Stimulated activated CD8-positive, alpha-beta memory T cell treated with anti-CD3 and anti-CD28 coated beads, Interleukin-15, amount 100 ng/mL, for 1 hour (primary cell): Measurements from ENCODE around the gene OR13J1.
"Not testable (repeated sequence)": the region's sequence is repeated elsewhere in the genome, so short reads cannot be mapped to it uniquely, and the experiment has no call there.

Experiments
- DNase-seq: peaks from one replicate; pipeline ENCODE4 v3.0.0-alpha.2; 2020; ENCODE audit warnings: low read depth

Gene OR13J1, protein sequence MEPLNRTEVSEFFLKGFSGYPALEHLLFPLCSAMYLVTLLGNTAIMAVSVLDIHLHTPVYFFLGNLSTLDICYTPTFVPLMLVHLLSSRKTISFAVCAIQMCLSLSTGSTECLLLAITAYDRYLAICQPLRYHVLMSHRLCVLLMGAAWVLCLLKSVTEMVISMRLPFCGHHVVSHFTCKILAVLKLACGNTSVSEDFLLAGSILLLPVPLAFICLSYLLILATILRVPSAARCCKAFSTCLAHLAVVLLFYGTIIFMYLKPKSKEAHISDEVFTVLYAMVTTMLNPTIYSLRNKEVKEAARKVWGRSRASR

DNA sequence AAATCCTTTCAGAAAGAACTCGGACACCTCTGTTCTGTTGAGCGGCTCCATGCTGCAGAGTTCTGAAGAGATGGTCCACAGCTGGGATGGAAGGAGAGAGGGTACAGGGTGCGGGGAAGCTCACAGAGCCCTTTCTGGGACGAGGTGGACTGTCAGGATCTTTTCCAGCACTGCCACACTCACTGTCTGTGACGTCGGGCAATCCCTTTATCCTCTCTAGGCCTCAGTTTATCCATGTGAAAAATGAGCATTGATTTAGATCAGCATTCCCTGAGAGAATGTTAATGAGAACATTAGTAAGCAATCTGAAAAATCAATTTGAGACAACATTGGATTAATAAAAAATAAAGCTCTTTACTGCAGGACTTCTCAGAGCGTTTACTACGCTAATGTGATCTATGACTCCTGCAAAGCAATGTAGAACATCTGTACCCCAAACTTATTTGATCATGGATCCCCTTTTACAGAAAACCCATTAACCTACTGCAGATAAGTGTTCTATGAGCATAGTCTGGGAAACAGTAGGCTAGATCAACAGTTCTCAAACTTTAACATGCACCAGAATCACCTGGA is at the start of gene OR13J1:
Gene OR13J1, minus strand, starts transcription at position 51 of the 573 bp plus-strand sequence. Its CDS starts 0 bp downstream, at position 51.
- DNase-seq: no peak

DNA sequence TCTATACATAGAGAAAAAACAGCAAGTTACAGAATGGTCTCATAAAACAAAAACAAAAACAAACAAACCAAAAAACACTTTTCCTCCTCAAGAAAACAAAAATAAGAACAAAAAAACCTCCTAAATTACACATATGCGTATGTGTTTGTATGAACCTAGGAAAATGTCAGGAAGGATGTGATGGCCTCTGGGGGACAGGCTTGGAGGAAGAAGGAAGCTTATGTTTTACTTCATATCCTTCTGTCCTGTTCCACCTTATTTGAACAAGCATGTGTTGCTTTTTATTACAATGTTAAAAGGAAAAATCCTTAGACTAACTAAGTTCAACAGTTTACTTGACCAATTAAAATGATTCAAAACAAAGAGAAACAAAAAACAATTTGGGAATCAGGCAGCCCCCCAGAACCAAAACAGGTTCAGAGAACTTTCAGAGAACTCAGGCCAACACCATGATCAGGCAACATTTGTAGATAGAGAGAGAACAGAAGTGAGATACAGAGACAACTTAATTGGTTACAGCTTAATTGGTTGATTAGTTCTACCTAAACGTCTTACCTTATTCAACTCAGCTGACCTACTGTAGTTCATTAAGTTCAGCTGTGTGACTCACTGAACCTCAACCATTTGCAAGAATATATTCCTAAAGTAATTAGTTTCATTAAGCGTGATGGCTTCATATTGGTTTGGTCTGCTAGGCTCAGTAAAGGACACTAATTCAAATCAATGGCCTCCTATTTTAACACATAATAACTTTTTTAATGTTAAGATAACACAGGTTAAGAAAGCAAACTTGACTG is 49.2 kb upstream of the OR13J1 start:
- no peak for DNase-seq

DNA sequence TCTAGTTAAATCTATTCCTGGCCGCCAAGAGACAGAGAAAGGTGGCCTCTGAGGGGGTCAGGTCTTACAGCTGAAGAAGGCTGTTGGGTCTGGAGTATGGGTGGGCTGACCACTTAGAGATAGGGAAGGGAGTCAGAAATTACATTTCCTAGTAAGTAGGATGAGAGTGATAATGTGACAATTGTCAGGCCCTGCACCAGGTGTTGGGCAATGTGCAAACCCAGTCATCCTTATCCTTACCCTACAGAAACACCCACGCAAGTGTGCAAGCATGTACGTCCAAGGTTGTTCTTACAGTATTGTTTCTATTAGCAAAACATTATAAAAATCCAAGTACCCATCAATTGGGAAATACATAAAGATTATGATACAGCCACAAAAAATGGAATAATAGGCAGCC is 48.6 kb upstream of the OR13J1 start:
- no peak for DNase-seq

DNA sequence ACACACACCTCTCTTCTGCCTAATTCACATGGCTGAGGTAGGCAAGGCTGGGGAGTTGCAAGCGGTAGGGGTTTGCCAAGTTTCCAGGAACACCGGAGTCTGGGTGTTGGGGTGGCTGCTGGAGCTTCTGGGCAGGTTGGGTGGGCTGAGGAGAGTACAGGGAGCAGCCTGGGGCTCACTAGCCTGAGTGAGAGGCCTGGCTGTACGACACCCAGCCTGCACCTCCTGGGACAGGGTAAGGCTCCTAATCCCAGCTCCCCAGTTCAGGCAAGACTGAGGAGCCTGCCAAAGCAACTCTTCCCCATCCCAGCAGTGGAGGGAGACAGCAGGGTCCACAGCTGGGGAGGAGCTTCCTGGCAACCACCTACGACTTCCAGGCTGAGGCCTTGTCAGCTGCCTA is 47.1 kb upstream of the OR13J1 start:
- no peak for DNase-seq

DNA sequence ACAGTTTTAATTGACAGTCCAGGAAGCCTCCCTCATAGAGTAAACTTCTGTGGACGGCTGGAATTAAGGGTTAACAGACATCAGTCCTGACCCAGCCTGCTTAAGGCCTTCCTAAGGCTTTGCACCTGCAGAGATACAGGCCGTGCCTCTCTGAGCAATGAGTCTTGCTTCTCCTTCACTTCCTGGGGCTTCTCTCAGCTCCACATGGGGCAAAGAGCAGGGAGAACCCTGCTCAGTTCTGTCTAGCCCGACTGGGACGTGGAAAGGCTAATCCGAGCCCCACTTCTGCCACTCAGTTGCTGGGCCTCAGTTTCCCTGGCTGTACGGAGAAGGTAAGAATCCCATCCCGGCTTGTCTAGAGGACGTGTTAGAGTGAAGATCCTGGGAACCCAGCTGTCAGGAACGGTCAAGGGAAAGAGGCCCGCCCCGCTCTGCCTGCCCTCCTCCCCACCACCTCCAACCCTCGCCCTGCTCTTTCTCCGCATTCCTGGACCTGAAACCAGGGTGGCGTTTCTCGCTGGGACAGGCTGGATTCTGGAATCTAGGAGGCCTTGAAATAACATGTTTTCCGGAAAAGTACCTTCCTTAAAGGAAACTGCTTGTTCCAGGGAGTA is 45.6 kb upstream of the OR13J1 start:
- DNase-seq: no peak

DNA sequence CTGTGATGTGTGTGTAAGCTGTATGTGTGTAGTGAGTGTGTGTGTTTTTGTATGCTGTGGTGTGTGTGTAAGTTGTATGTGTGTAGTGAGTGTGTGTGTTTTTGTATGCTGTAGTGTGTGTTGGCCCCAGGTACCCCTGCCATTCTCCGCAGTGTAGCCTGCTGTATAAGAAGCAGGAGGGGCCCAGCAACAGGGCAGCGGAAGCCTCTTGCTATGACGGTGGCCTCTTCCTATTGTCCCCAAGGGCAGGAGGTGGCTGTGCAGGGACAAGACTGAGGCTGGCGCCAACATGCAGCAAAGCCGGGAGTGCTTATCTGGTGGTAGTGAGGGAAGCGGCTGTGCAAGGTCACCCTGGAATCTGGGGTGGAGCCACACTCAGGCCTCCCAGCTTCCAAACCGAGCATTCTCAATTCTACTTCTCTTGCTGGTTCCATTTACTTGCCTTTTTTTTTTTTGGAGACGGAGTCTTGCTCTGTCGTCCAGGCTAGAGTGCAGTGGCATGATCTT is 44.2 kb upstream of the OR13J1 start:
- no peak for DNase-seq

DNA sequence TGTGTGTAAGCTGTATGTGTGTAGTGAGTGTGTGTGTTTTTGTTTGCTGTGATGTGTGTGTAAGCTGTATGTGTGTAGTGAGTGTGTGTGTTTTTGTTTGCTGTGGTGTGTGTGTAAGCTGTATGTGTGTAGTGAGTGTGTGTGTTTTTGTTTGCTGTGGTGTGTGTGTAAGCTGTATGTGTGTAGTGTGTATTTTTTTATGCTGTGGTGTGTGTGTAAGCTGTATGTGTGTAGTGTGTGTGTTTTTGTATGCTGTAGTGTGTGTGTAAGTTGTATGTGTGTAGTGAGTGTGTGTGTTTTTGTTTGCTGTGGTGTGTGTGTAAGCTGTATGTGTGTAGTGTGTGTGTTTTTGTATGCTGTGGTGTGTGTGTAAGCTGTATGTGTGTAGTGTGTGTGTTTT is 43.2 kb upstream of the OR13J1 start:
- not testable (repeated sequence) for DNase-seq

DNA sequence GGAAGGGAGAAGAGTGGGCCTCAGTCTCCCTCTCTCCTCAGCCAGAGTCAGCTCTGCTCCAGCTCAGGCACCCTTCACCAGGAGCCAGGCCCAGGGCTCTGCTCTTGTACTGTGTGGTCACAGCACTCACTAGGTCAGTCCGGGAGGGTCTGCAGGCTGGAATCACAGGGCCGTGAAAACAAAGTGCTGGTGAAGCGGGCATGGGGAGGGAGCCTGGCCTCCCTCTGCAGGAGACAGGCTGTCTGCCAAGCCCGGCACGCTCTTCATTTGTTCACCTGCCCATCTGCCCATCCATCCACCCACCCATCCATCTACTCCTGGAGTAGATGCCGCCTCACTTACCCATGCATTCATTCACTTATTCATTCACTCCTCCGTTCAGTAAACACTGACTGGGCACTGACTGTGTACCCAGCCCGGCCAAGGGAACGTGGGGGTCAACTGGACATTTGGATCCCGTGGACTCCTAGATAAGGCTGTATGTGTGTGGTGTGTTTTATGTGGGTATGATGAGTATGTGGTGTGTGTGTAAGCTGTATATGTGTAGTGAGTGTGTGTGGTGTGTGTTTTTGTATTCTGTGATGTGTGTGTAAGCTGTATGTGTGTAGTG is 42.7 kb upstream of the OR13J1 start:
- DNase-seq: no peak

DNA sequence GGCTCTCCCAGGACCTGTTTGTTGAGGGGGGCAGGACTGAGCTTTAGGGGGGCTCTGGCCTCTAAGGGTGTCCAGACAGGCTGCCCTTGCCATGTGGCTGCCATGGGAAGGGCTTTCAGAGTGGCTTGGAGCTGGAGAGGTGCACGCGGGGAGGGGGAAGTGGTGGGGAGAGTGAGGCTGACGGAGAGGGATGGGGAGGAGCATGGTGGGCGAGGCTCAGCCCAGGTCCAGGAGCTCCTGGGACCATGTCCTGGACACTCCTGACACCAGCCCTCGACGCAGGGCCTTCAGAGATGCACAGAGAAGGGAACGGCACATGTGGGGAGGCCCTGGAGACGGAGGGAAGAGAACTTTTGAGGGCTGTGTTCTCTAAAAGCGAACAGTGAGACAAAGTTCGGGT is 41.5 kb upstream of the OR13J1 start:
- no peak for DNase-seq

DNA sequence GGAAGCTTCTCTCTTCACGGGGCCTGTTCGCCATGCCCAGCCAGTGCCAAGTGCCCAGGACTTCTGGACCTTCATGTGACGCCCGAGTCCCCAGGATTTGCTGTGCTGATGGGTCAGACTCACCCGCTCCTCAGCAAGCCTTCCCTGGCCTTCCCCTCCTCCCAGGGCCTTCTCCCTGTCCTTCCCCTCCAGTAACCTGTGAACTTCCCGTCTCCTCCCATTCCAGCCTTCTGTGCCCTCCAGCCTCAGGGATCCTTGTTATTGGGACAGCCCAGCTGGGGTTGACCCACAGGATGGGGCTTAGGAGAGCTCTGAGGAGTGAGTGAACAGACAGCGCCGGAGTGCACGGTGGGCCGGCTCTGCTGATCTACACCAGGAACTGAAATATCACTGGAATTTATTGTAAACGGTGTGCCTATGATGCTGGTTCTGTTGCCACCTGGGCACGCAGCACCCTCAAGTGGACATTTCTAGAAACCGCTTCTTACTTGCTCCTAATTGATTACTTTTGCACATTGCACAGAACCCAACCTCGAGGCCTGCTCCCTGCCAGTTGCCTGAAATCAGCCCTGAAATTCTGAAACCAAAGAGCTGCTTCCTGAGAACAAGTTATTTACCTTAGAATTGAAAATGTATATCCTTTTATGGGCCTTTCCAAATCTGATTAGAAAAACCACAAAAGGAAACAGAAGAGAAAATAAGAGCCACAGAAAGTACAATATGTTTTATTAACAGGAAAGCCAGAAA is 40.6 kb upstream of the OR13J1 start:
- DNase-seq: no peak

DNA sequence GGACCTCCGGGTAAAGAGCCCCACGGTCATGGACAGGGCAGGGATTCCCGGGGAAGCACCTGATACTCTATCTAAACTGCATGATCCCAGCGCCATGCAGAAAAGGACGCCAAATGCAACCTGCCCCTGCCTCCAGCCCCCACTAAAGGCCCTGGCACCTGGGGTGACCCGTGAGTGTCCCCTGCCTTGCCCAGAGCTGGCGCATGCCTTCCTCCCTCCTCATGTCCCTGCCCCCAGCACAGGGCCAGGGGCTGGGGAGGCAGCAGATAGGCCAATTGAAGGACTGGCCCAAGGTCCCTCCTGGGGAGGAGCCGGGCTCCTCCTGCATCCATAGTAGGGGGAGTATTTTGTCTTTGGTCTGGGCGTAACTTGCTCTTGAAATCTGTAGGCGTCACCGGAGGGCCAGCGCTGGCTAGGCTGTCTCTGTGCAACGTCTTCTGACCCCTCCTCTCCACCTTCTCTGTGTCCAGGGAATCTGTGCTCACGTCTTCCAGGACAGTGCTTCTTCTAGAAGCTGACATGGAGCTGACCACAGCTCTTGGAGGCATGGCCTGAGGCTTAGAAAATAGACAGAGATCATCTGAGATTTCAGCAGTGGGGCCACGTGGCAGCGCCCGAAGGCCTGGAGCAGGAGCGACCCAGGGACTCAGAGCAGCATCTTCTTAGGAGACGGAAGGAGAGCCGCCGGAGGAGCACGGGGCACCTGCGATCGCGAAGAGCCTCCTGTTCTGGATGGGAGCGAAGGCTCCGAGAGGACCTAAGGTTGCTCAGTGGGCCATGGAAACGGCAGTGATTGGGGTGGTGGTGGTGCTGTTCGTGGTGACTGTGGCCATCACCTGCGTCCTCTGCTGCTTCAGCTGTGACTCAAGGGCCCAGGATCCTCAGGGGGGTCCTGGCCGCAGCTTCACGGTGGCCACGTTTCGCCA is 39.7 kb upstream of the OR13J1 start:
- no peak for DNase-seq

DNA sequence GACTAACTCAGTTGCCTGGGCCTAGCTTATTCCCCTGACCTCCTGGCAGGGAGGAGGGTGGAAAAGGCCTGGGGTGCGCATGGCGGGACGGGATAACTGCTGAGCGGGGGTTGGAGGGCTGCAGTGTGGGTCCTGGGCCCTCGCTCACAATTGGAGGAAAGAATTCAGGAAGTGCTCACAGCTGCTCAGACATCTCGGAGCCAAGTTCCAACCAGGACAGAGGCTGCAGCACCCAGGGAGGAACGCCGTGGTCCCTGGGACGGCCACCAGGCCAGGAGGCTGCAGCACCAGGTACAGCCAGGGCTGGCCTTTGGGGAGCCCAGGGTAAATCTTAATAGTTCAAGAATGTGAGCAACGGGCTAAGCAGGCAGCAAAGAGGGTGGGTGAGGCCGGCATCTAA is 39.1 kb upstream of the OR13J1 start, which contains the start of gene SPAAR:
Gene SPAAR, plus strand, starts transcription at position 217 of the 400 bp plus-strand sequence. CDS start 974 bp downstream, outside the sequence.
- DNase-seq: no peak

DNA sequence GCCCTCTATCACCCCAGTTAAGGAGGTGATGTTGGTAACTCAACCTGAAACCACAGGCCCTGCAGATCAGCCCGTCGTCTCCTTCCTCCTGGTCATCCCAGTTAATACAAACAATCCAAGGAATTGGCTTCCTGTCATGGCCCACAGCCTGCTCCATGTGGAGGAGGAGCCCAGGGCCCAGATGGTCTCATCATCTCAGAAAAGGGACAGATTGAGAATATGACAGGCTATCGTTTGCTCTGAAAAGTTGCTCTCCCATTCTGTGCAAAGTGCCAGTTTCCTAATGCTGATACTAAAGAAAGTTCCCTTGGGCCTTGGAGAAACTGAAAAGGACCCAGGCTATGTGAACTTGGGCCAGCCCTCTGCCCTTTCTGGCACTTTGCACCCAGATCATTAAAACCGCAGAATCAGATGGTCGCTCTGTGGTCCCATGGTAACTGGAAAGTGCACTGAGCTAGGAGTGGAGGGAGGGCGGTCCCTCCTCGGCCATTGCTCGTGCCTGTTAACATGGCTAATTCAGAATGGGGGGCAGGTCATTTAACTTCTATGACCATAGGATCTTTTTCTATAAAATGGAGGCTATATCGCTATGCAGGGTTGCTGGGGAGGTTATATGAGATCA is 38.4 kb upstream of the OR13J1 start:
- no peak for DNase-seq

DNA sequence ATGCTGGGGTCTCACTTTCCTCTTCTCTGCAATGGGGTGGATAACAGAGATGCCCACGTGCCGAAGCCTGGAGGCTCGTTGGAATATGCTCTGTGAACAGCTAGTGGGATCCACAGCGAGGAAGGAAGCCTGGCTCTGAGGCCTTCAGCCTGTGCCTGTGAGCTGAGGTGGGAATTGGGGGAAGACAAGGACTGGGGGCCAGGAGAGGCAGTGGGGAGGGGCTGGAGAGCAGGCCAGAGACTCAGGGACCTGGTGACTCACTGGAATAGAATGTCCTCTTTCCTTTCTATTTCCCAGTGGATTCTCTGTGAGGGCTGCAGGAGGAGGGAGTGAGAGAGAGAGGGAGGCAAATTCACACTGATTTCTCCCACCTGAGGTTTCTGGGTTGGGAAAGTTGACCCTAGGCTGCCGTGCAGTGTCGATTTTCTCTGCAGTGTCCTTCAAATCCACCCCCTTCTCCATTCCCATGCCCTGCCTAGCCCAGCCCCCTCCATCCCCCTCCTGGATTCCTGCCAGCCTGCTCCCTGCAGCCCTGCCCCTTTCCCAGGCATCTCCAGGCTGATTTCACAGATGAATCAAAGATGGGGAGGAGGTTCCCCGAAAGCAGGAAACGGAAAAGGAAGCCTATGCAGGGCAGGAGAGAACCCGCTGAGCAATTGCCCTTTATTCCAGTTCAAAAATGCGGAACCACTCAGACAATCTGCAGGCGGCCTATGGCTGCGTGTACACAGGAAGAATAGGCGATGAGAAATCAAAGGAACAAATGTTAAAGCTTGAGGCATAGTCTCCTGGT is 37.7 kb upstream of the OR13J1 start:
- DNase-seq: no peak

DNA sequence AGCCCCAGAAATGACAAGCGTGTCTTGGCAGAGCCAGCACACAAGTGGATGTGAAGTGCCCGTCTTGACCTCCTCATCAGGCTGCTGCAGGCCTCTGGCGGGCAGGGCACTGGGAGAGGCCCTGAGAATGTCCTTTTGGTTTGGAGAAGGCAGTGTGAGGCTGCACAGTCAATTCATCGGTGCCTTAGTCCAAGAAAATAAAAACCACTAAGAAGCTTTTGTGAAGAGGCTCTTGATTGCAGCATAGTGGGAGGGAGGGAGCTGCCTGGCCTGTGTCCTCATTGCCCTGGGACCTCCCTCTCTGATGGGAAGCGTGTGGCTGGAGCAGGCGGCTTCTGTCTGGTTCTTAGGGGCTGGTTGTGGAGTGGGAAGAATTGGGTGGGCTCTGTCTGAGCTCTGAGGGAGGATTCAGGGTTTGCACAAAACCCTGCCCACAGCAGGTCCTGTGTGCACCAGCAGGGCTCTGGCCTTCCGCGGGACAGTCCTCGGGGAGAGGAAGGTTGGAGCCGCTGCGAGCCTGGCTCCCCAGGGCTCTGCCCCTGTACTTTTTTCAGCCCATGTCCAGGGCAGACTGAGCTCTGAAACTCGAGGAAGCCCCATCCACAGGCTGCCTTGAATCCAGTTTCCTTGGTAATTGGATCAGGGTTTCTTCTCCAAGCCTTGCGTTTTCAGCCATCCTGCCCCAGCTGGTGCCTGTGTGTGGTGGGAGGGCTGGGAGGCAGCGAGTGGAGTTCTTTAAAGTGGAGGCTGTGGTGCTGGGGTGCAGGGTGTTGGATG is 36.9 kb upstream of the OR13J1 start:
- DNase-seq: no peak

DNA sequence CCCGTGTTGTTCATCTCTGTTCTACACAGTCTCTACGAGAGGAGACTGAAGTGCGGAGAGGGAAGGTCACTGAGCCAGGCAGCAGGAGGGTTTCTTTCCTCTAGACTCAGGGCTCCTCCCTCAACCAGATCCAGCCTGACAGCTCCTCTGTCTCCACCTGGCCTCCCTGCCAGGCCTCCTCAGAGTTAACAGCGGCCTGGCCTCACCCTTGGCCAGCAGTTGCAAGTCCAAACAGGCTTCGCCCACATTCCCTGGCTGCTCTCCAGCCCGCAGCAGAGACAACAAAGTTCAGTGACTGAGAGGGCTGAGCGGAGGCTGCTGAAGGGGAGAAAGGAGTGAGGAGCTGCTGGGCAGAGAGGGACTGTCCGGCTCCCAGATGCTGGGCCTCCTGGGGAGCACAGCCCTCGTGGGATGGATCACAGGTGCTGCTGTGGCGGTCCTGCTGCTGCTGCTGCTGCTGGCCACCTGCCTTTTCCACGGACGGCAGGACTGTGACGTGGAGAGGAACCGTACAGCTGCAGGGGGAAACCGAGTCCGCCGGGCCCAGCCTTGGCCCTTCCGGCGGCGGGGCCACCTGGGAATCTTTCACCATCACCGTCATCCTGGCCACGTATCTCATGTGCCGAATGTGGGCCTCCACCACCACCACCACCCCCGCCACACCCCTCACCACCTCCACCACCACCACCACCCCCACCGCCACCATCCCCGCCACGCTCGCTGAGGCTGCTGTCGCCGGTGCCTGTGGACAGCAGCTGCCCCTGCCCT is 35.9 kb upstream of the OR13J1 start, which contains the start of gene HRCT1:
Gene HRCT1, plus strand, starts transcription at position 291 of the 768 bp plus-strand sequence. Its CDS starts 86 bp downstream, at position 377.
- DNase-seq: no peak
